IMR-90 (cell line): ENCODE measurements around the gene TRIM41. TPM values are rescaled to one million over a fixed set of nuclear protein-coding genes. Genes with fewer than 3 reads are reported as not detected.

Experiments used
- USF2 ChIP-seq: fragments of 150-350 bp; IDR thresholded peaks from 2 replicates; pipeline ENCODE4 v1.6.1; 2017; ENCODE audit warnings: mild to moderate bottlenecking, antibody characterized with exemption, low read length, low read depth
- polyA plus RNA-seq, 3 experiments: library from polyadenylated mRNA; depleted of rRNA; stranded (reverse); fragments of >200 nt; gene quantifications; 2 replicates each; pipeline ENCODE4 v1.2.3, GENCODE V29; 2012; ENCODE audit warnings: low replicate concordance in 1 of 3
- total RNA-seq: library from RNA; depleted of rRNA; stranded (reverse); fragments of >200 nt; gene quantifications from 2 replicates; pipeline ENCODE4 v1.2.3, GENCODE V29; 2012

TRIM41 gene
- total and polyA plus RNA-seq, 2 of the 4 experiments (the other 2 are of a cell fraction), result 5.9 to 15.7 TPM

GRCh38 chr5:181204826-181205760, 18.0 kb upstream of the TRIM41 start, which contains the start of gene TRIM7 (continued):
- no peak for TF ChIP-seq USF2
